Omental fat pad (tissue), 4 donors: Measurements from ENCODE around the gene AMIGO3. TPM values are rescaled to one million over a fixed set of nuclear protein-coding genes. Genes with fewer than 3 reads are reported as not detected.
"Not testable (repeated sequence)": the region's sequence is repeated elsewhere in the genome, so short reads cannot be mapped to it uniquely, and the experiment has no call there.

Experiments
- ATAC-seq: fragments of 150-250 bp; one replicate; pipeline ENCODE4 v1.9.1; 2016; ENCODE audit warnings: mild to moderate bottlenecking, moderate library complexity; ENCODE audit not compliant: low FRiP score
- DNase-seq: peaks from one replicate; pipeline ENCODE4 v3.0.0-alpha.2; 2019; ENCODE audit warnings: low spot score
- total RNA-seq, 4 donors: library from RNA; depleted of rRNA; stranded (reverse); fragments of >200 nt; gene quantifications; one replicate each; pipeline ENCODE4 v1.1.0, GENCODE V29; 2016
- TF ChIP-seq, protein P1 (sequence below), 3 donors: fragments of 450-650 bp; IDR thresholded peaks; one replicate each; pipeline ENCODE4 v1.5.1; 2016 to 2017; ENCODE audit warnings: antibody characterized with exemption in 3 of 3, mild to moderate bottlenecking in 3 of 3, moderate library complexity in 2 of 3

Gene AMIGO3
- total RNA-seq, 4 donors from 2014 or later: 0.82 to 2.9 (median 2.3) TPM

DNA sequence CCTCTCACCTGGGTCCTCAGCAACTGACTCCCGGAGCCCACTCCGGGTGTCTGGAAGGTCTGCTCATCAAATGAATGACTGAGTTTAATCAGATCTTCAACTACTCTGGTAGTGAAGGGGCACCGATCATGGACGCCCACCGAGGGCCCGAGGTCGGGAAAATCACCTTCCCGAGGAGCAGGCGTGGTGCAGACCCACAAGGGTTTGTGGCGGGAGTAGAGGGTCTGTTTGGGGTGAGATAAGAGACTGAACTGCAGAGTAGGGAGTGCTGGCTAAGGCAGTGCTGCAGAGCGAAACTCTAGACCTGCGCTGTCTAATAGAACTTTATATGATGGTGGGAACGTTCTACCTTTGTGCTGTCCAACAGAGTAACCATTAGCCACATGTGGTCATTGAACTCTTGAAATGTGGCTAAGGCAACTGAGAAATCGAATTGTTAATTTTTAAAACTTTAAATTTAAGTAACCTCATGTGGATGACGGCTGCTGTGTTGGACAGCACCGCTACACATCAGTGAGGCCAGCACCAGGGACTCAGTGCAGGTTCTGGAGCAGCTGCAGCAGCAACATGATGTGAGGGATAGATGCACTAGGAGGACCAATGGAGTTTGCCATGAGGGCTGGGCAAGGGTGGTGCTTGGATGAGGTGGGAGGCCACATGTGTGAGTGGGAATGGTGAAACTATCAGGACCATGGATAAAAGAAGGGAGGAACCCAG lies 29.4 kb downstream of the AMIGO3 start:
- DNase-seq, ATAC-seq: not testable (repeated sequence)

DNA sequence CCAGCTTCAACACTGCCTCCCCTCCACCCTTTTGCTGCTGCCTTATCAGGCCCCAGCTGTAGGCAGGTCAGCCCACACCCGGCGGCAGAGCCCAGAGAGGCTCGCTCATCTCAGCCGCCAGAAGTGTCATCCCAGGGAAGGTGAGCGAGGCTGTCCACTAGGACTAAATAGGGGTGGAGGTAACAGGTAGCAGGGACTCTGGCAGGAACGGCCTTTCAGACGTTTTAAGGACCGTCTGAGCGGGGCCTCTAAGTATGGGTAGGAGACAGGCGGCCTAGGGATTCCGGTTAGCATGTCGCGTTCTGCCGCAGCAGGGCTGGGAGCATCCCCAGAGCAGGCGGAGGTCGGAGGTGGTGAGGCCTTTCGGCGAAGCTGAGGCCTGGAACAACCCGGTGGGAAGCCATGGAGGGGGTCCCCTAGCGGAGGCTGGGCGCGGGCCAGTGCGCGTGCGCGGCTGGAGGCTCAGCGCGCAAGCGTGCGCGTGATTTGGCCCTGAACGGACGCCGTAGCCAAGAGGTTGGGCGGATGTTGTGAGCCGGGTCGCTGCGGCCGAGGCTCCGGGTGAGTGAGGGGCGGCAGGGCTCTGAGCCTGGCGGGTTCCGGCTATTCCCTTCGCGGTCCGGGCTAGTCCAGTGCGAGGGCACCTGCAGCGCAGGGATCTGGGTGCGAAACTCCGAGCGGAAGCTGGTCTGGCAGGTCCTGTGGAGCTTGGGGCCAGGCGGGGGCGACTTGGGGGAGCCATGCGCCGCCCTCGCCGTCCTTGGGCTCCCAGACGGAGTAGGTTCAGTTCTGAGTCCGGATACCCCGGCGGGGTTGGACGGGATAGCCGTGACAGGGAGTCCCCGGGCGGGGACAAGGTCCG lies 30.2 kb downstream of the AMIGO3 start, which contains the start of the genes MST1 and RNF123:
TSS of gene MST1 (minus strand) at position 429 of the 862 bp plus-strand sequence. CDS start 783 bp downstream, outside the sequence.
TSS of gene RNF123 (plus strand) at position 512 of the 862 bp plus-strand sequence. CDS start 1,609 bp downstream, outside the sequence.
- ATAC-seq (peak; percentile 50), DNase-seq (peak; percentile 75)
- TF ChIP-seq, protein P1, sequence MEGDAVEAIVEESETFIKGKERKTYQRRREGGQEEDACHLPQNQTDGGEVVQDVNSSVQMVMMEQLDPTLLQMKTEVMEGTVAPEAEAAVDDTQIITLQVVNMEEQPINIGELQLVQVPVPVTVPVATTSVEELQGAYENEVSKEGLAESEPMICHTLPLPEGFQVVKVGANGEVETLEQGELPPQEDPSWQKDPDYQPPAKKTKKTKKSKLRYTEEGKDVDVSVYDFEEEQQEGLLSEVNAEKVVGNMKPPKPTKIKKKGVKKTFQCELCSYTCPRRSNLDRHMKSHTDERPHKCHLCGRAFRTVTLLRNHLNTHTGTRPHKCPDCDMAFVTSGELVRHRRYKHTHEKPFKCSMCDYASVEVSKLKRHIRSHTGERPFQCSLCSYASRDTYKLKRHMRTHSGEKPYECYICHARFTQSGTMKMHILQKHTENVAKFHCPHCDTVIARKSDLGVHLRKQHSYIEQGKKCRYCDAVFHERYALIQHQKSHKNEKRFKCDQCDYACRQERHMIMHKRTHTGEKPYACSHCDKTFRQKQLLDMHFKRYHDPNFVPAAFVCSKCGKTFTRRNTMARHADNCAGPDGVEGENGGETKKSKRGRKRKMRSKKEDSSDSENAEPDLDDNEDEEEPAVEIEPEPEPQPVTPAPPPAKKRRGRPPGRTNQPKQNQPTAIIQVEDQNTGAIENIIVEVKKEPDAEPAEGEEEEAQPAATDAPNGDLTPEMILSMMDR (IDR thresholded peaks at IDR 0.05): peak in 1 of 3 donors; percentile 13

DNA sequence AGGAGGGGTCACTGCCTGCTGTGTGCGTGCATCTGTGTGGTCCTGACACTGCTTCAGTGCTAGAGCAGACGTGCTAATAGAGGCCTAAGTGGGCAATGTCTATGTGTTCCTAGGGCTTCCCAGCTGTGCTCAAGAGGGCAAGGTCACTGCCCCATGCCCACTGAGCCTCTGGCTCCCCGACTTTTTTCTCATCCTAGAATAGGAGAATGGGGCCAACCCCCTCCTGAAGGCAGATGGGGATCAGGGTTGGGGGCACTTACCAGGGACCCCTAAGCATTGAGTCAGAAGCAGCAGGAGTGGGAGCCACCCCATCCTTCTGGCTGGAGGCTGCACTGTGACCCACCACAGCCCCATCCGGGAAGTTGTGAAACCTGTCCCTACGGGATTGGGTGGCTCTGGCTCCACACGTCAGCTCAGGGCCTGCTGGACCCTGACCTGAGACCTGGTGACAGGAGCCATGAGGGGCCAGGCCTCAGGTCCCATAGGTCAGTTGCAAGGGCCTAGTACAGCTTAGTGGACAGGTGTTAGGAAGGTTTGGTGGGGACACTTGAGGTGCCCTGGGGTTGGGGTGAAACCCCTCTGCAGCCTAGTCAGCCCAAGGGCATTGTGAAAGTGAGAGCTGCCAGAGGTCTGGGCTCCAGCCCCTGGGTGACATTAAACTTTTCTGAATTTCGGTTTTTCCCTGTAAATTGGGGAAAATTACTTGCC lies 31.0 kb downstream of the AMIGO3 start:
- DNase-seq, ATAC-seq: not testable (repeated sequence)

DNA sequence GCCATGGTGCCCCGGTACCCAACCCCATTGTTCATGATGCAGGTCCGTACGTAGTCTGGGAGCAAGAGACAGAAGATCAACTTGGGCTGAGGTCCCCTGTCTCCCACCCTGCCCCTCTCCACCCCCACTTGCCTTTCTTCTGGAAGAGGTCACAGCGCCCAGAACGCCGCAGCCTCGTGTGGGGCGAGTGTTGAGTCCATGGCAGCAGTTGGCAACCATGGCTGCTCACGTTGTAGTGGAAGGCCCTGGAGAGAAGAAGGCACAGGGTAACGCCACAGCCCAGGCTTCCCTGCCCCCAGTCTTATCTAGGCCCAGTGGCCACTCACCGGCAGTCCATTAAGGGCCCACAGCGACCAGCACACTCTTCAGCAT lies 32.1 kb downstream of the AMIGO3 start:
- not testable (repeated sequence) for DNase-seq, ATAC-seq

DNA sequence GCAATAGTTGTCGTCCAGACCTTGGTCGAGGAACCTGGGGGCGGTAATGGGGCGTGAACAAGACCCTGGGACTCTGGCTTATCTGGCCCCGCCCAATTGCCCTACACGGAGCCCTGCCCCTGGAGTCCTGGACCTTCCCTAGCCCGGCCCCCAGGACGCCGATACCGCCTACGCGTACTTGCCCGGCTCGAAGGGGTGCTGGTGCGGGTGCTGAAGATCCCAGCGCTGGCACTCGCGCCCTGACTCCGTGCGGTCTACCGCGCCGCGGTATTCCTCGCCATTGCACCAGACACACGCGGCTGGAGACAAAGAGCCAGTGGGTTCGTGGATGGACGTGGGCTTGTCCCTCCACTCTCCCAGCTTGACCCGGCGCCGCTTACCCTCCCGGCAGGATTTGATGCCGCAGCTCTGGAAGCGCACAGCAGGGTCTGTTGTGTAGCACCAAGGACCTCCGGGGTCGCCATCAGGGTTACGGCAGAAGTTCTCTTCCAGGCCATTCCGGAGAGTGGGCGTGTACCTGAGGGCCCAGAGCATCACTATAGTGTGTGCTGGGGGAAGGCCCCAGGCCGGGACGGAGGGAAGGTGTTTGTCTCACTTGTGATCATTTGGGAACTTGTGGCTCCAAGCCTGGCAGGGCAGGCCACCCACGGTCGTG lies 32.6 kb downstream of the AMIGO3 start:
- ATAC-seq: peak; percentile 73
- DNase-seq: peak; percentile 45

DNA sequence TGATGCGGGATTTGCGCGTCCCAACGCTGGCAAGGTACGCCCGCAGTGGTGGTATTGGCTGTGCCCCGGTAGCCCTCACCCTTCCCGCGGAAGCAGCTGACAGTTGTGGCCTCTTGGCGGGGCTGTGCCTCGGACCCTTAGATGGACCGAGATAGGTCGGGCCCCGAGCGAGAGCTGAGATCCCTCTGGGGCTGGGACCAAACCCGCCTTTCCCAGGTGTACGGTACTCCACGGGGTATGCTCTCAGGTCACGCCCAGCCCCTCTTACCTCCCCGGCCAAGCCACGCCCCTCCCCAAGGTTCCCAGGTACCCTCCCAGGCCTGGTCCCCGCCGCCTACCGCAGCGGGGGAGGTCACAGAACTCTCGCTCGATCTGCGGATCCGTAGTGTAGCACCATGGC lies 33.1 kb downstream of the AMIGO3 start:
- peak; percentile 19 for ATAC-seq
- DNase-seq: not testable (repeated sequence)

DNA sequence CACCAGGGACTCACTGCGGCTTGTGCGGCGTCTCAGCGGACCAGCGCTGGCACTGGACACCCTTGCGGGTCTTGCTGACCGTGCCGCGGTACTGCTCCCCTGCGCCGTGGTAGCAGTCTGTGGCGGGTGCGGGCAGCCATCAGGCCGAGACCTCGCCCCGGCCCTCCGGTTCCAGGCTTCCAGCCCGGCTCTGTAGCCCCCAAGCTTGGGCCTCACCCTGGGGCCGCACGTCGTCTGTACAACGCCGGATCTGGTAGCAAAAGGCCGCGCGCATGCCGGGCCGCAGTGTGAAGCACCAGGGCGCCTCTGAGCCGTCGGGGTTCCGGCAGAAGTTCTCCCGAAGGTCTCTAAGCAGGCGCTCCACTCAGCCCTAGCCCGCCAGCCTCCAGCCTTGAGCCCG lies 33.6 kb downstream of the AMIGO3 start:
- not testable (repeated sequence) for DNase-seq, ATAC-seq

DNA sequence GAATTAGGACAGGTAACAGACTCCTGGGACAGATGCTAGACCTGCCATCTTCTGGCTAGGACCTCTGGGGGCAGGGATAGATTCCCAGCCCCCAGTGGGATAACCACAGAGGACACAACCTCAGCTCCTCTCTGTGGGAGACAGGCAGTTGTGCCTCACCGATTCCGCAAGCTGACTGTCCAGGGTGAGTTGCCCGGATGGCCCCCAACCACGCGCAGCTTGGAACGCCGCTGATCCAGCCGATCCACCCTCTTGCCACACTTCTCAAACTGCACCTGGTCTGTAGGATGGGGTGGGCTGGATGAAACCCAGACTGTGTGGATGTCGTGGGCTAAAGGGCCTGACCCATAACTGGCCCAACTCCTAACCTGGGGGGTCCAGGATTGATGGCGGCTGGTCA lies 34.4 kb downstream of the AMIGO3 start:
- ATAC-seq, DNase-seq: not testable (repeated sequence)

DNA sequence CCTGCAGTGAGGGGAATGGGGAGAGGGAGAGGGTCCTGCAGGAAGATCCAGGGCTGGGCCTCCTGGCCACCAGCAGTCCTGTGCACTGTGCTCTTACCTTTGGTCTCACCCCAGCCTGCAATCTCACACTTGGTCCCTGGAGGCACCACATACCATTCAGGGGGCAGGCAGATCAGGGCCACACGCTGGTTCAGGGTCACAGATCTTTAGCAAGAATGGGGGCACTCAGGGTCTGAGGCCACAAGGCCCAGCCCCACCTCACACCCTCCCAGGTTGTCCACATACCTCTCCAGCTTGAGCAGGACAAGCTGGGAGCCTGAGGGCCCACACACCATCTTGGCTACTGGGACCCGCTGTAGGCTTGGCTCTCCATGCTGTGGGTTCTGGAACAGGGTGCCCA lies 35.0 kb downstream of the AMIGO3 start:
- ATAC-seq, DNase-seq: not testable (repeated sequence)

DNA sequence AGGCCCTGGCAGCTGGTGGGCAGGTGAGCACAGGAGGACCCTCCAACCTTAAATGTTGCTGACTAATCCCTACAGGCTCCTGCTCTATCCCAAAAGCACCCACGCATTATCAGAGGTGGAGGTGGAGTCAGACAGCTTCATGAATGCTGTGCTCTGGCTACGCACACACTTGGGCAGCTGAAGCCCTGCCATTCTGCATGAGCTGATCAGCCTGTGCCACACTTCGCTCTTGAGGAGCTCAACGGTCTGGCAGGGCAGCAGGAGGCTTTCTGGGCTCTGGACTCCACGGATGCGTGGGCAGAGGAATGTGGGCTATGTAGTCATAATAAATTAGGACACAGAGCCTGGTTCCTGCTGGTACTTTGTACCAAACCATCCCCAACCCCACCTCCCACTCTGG lies 36.3 kb downstream of the AMIGO3 start:
- TF ChIP-seq, protein P1 (IDR thresholded peaks at IDR 0.05): no peak
- peak; percentile 52 for ATAC-seq
- DNase-seq: no peak

DNA sequence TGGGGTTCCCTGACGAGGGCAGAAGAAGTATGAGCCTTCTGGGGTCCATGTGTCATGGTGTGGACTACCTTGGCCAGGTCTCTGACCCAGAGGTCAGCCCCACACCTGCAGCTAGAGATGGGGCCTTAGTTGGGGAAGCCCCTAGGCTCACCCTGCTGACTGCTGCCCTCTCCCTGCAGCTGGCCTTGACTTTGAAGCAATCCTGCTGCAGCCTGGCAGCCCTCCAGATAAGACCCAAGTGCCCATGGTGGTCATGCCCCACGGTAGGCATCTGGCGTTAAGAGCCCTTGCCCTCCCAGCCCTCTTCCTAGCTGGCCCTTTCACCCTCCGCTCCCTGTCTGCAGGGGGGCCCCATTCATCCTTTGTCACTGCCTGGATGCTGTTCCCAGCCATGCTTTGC lies 37.9 kb downstream of the AMIGO3 start:
- TF ChIP-seq, protein P1 (IDR thresholded peaks at IDR 0.05): no peak
- ATAC-seq: no peak

More for the DNA sequence above, 37.9 kb downstream of the AMIGO3 start:
- DNase-seq: no peak
